ENCODE results near the gene PGAM5.
"Not testable (repeated sequence)": the region's sequence is repeated elsewhere in the genome, so short reads cannot be mapped to it uniquely, and the experiment has no call there.

The PGAM5 gene

GRCh38 chr12:132753670-132754069, 43.0 kb downstream of the PGAM5 start:
- DNase-seq = not testable (repeated sequence)

- DNase-seq = no peak
These were observed 43.7 kb downstream of the PGAM5 start for GRCh38 chr12:132754160-132754932.

DNA sequence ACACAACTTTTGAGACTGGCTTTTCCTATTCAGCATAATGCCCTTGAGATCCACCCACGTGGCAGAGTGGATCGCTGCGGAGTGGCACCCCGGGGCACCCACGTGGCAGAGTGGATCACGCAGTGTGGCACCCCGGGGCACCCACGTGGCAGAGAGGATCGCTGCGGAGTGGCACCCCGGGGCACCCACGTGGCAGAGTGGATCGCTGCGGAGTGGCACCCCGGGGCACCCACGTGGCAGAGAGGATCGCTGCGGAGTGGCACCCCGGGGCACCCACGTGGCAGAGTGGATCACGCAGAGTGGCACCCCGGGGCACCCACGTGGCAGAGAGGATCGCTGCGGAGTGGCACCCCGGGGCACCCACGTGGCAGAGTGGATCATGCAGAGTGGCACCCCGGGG, 48.2 kb downstream of the PGAM5 start:
- not testable (repeated sequence) for DNase-seq

DNA sequence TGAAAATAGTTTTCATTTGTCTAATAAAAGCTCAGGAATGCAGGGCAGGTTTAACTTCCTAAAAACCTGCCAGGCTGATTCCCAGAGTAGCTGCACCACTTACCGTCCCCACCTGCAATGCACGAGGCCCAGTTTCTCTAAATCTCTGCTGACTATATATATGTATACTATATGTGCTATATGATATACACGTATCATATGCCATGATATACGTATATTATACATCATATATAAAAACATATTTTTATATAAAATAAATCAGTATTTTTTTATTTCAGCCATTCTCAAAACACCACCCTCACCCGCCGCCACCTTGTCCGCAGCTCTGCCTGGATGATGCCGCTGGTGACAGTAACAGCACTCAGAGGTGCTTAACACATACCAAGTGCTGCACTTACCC, 48.7 kb downstream of the PGAM5 start:
- no peak for DNase-seq

DNA sequence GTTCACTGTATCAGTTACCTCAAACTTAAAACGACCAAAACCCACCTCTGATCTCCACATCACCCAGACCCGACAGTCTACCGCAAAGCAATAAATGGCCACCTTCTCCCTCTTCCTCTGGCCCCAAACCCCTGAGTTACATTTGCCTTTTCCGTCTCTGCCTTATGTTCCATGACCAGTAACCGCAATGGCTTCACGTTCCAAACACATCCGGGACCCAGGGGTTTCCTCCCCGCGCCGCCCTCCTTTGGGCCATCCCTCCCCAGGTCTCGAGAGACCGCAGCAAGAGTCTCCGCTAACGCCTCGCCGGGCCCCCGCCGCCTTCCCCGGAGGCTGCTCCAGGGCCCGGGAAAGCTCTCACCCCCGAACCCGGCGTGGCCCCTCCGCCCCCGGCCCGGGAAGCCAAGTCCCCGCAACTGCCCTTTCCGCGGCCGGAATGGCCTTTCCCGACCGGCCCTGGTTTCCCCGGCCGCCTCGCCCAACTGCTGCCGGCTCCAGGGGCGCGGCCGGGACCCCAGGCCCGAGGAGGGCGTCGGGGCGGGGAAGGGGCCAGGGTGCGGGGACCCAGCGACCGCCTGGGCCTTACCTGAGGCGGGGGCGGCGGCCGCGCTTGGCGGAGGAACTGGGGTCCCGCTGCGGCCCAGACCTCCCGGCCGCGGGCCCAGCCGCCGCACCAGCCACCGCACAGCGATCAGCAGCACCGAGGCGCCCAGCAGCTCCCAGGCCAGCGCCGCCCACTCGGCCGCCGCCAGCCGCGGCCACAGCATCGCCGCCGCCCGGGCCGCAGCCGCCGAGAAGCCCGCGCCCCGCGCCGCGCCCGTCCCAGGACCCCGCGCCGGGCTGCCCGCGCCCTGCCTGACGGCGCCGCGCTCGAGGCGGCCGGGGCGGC, 50.6 kb downstream of the PGAM5 start, which contains the start of gene ANKLE2:
ANKLE2 (minus strand) TSS at position 801 of the 889 bp plus-strand sequence; CDS start at position 767, 34 bp downstream.
- no peak for DNase-seq

DNA sequence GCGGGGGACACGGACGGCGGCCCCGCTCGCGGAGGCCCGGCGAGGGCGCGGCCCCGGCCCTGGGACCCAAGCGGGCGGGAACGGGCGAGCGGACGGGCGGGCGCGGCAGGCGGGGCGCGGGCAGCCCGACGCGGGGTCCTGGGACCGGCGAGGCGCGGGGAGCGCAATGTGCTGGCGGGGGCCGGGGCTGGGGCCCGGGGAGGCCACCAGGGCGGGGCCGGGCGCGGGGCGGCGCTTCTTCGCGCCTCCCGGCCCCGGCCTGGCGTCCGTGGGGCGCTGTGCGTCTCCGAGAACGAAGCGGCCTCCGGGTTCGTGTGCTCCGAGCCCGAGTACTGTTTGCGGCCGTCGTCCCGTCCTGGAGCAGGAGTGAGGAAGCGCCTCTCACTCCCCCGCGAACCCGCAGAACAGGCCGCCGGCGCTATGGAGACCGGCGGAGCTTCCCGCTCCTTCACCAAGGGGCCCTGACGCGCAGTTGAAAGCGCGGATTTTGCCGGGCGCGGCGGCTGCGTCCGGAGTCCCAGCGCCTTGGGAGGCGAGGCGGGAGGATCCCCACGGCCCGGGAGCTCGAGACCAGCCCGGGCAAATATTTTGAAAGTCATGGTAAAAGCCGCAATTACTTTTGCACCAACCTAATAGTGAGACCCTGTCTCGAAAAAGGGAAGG, 51.4 kb downstream of the PGAM5 start:
- DNase-seq = peak; percentile 29

DNA sequence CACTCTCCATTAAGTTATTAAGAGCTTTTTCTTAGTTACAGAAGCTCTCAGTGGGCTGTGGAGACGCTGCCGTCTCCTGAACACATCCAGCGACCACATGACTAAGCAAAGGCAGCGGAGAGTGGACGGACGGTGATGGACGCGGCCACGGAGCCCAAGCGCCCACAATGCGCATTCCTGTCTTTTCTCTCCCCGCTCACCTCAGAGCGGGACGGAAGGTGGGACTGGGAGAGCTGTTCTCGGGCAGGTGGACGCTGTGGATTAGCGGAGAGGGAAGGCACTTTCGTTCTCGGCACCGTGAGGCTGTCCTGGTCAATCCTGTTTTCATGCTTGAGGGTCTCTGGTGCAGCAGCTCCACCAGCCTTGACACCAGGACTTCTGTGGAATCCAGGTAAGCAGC, 53.6 kb downstream of the PGAM5 start:
- no peak for DNase-seq

DNA sequence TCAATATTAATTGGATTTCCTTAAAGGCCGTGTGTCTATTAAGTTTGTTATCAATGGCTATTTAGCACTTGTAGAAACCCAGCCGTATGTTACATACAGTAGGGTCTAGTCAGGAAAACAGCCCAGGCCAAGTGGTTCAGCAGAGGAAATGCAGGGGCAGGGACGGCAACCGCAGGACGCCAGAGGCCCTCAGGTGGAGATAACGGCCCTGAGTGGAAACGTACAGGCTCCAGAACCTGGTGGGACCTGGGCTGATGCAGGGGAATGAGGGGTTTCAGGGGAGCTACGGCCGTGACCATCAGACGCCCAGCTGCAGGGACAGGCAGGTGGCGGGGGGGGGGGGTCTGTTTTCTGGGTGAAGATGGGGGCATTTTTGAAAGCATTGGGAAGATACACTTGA, 54.7 kb downstream of the PGAM5 start:
- no peak for DNase-seq

DNA sequence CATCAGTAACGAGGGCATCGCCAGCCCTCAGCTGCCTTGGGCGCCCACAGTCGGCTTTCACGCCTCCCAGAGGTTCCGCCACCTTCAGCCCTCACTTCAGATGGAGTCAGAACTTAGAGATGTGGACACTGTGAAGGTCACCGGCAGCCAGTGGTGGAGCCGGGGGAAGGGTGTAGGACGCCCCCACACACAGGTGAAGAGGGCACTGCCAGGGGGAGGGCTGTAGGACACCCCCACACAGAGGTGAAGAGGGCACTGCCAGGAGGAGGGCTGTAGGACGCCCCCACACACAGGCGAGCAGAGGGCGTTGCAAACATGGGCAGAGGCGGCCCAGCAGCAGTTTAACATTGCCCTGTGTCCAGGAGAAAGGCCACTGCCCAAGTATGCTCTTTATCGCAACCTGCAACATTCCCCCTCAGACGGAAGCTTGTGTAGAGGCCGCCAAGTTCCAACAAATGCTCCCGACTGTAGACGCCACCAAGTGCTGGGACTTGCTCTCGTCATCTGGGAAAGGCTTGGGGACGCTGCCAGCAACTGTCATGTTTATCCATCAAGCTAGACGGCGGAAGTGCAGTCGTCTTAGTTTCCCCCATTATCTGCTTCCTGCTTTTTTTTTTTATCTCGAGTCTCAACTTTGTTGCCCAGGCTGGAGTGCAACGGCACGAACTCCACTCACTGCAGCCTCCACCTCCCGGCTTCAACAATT, 55.9 kb downstream of the PGAM5 start:
- no peak for DNase-seq

DNA sequence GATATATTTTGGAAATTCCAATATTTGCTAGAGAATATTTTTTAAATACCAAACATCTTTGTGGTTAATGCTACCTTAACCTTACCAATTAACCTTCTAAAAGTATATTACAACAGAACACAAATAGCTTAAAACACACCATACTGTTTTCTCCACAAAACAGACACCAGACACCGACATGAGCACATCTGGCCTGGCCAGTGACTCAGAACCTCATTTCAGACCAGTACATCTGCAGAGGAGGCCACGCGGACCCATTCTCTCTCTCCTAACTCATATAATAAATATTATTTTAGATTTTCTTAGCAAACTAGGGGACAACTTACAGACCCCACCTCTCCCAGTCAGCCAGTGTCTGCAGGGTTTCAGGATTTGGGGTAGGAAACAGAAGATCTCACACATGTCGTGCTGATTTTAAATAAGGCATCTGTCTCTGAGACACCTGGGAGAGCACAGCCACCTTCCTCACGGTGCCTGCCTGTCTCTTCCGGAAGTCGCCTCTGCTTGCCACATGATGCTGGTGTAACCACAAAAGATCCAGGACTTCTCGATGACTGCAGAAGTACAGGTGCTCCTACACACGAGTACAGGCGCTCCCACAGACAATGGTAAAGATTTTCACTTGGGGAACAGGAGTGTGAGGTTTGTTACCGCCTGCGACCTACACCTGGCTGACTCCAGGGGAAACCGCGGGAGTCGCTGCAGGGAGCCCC, 60.6 kb downstream of the PGAM5 start:
- DNase-seq = no peak

Measured in NCI-H748 treated with DMSO at 0.1 percent for 48 hours (cell line).